SK-N-DZ (cell line): ENCODE data around the gene OR1G1. TPM values are rescaled to one million over a fixed set of nuclear protein-coding genes. Genes with fewer than 3 reads are reported as not detected.
"Not testable (repeated sequence)": the region's sequence is repeated elsewhere in the genome, so short reads cannot be mapped to it uniquely, and the experiment has no call there.

Source experiments
- DNase-seq: peaks from one replicate; pipeline ENCODE4 v3.0.0-alpha.2; 2015; ENCODE audit warnings: low spot score
- polyA plus RNA-seq, 2 experiments: library from polyadenylated mRNA; depleted of rRNA; stranded (reverse); fragments of >200 nt; gene quantifications; 2 replicates each; pipeline ENCODE4 v1.2.3, GENCODE V29; 2014

OR1G1 gene
- polyA plus RNA-seq (2014; cell fraction: cytosol; rRNA removed), result not detected in 2 replicates
- polyA plus RNA-seq (2014; cell fraction: nucleus; rRNA removed), result not detected in 2 replicates

GRCh38 chr17:3127451-3127850 lies at the start of gene OR1G1:
TSS of gene OR1G1 (minus strand) at chr17:3127551. CDS start at chr17:3127551, 0 bp downstream.
- DNase-seq, result no peak

GRCh38 chr17:3167574-3167973 lies 40.2 kb upstream of the OR1G1 start:
- DNase-seq, result no peak

- no peak for DNase-seq
Observed at GRCh38 chr17:3157218-3157617, 29.9 kb upstream of the OR1G1 start.

- DNase-seq, result not testable (repeated sequence)
Observed at GRCh38 chr17:3137494-3137893, 10.1 kb upstream of the OR1G1 start.

- DNase-seq, result no peak
Observed at GRCh38 chr17:3104322-3104721, 23.0 kb downstream of the OR1G1 start, which contains the start of gene OR1D2. TSS of gene OR1D2 (minus strand) at chr17:3104422. CDS start at chr17:3092996, 11,426 bp downstream.
